K562 (cell line): ENCODE results near the gene CRAT. TPM values are rescaled to one million over a fixed set of nuclear protein-coding genes. Genes with fewer than 3 reads are reported as not detected.

ENCODE experiments used
- CHCHD3 ChIP-seq: fragments of 250-450 bp; sonication (Bioruptor Pico); IDR thresholded peaks from 2 replicates; pipeline ENCODE4 v2.1.2; 2022; ENCODE audit warnings: mild to moderate bottlenecking
- GATAD2A ChIP-seq: fragments of 450-650 bp; IDR thresholded peaks from 2 replicates; pipeline ENCODE4 v1.6.1; 2017
- MTA1 ChIP-seq: fragments of 450-650 bp; IDR thresholded peaks from 2 replicates; pipeline ENCODE4 v1.6.1; 2017; ENCODE audit warnings: borderline replicate concordance
- ZBTB17 ChIP-seq: fragments of 450-650 bp; formaldehyde crosslinking; IDR thresholded peaks from 2 replicates; pipeline ENCODE4 v1.4.0; 2020; ENCODE audit warnings: mild to moderate bottlenecking
- ZBTB40 ChIP-seq, 2 experiments: fragments of 450-650 bp in 1 of 2; sonication (generic) in 1 of 2; formaldehyde crosslinking in 1 of 2; IDR thresholded peaks; 2 replicates each; pipeline versions ENCODE4 v1.7.1 to v1.9.0; 2016 to 2022; ENCODE audit warnings: inconsistent platforms in 1 of 2, mild to moderate bottlenecking in 1 of 2, missing genetic modification reagents in 1 of 2
- ZNF274 ChIP-seq: IDR thresholded peaks from 2 replicates; pipeline ENCODE4 v1.6.1; 2011; ENCODE audit warnings: low read depth, mild to moderate bottlenecking, low read length, moderate library complexity, borderline replicate concordance
- ZZZ3 ChIP-seq: fragments of 450-650 bp; IDR thresholded peaks from 2 replicates; pipeline ENCODE4 v1.6.1; 2016; ENCODE audit warnings: antibody characterized with exemption, mild to moderate bottlenecking, moderate library complexity
- polyA plus RNA-seq, 8 experiments: library from polyadenylated mRNA; depleted of rRNA in 4 of 8; stranded (reverse) in 5 of 8; unstranded in 3 of 8; fragments of >200 nt; fragmentation: Nextera tagmentation in 2 of 8; fragmentation: Illumina TruSeq in 1 of 8; extraction: Ambion mirVana in 2 of 8; extraction: Trizol in 1 of 8; gene quantifications; 2 replicates each; pipeline versions ENCODE4 v1.2.1 to v1.2.3, GENCODE V29; 2011 to 2014; ENCODE audit warnings: inconsistent platforms in 1 of 8, missing spikeins in 1 of 8
- total RNA-seq, 7 experiments: library from RNA; depleted of rRNA in 6 of 7; stranded (reverse); fragments of >200 nt in 6 of 7; fragmentation: Illumina TruSeq in 2 of 7; extraction: Trizol in 2 of 7; gene quantifications; 2 replicates each; pipeline versions ENCODE4 v1.2.1 to v1.2.3, GENCODE V29; 2011 to 2021; ENCODE audit warnings: low replicate concordance in 1 of 7
- TF ChIP-seq, protein P1 (sequence below): fragments of 250-450 bp; sonication (Bioruptor Pico); IDR thresholded peaks from 2 replicates; pipeline ENCODE4 v1.8.0; 2022; ENCODE audit warnings: inconsistent platforms, mild to moderate bottlenecking, moderate library complexity, borderline replicate concordance
- TF ChIP-seq, protein P2 (sequence below): fragments of 450-650 bp; IDR thresholded peaks from 2 replicates; pipeline ENCODE4 v1.6.1; 2016; ENCODE audit warnings: borderline replicate concordance
- TF ChIP-seq, protein P3 (sequence below): fragments of 250-450 bp; sonication (Bioruptor Pico); IDR thresholded peaks from 2 replicates; pipeline ENCODE4 v1.5.0; 2021; ENCODE audit warnings: mild to moderate bottlenecking, moderate library complexity

CRAT gene
- total and polyA plus RNA-seq, 9 of the 15 experiments (the other 6 are each of a cell fraction or from before 2014, with no cell fraction given): 0.20 to 13.8 (median 5.4) TPM

- TF ChIP-seq, protein P1, sequence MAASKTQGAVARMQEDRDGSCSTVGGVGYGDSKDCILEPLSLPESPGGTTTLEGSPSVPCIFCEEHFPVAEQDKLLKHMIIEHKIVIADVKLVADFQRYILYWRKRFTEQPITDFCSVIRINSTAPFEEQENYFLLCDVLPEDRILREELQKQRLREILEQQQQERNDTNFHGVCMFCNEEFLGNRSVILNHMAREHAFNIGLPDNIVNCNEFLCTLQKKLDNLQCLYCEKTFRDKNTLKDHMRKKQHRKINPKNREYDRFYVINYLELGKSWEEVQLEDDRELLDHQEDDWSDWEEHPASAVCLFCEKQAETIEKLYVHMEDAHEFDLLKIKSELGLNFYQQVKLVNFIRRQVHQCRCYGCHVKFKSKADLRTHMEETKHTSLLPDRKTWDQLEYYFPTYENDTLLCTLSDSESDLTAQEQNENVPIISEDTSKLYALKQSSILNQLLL (CRISPR knock-in tag): no peak
- TF ChIP-seq CHCHD3 (CRISPR knock-in tag) (no peak), GATAD2A (no peak), ZBTB17 (CRISPR knock-in tag) (peak; percentile 79), MTA1 (no peak), ZBTB40 (IDR thresholded peaks at IDR 0.05) (peak; percentile 27; the same call in 1 of the 2 replicates), ZBTB40 (CRISPR knock-in tag; IDR thresholded peaks at IDR 0.05) (no peak), ZNF274 (no peak), ZZZ3 (no peak)
- TF ChIP-seq, protein P2, sequence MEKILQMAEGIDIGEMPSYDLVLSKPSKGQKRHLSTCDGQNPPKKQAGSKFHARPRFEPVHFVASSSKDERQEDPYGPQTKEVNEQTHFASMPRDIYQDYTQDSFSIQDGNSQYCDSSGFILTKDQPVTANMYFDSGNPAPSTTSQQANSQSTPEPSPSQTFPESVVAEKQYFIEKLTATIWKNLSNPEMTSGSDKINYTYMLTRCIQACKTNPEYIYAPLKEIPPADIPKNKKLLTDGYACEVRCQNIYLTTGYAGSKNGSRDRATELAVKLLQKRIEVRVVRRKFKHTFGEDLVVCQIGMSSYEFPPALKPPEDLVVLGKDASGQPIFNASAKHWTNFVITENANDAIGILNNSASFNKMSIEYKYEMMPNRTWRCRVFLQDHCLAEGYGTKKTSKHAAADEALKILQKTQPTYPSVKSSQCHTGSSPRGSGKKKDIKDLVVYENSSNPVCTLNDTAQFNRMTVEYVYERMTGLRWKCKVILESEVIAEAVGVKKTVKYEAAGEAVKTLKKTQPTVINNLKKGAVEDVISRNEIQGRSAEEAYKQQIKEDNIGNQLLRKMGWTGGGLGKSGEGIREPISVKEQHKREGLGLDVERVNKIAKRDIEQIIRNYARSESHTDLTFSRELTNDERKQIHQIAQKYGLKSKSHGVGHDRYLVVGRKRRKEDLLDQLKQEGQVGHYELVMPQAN: peak; percentile 93
- TF ChIP-seq, protein P3, sequence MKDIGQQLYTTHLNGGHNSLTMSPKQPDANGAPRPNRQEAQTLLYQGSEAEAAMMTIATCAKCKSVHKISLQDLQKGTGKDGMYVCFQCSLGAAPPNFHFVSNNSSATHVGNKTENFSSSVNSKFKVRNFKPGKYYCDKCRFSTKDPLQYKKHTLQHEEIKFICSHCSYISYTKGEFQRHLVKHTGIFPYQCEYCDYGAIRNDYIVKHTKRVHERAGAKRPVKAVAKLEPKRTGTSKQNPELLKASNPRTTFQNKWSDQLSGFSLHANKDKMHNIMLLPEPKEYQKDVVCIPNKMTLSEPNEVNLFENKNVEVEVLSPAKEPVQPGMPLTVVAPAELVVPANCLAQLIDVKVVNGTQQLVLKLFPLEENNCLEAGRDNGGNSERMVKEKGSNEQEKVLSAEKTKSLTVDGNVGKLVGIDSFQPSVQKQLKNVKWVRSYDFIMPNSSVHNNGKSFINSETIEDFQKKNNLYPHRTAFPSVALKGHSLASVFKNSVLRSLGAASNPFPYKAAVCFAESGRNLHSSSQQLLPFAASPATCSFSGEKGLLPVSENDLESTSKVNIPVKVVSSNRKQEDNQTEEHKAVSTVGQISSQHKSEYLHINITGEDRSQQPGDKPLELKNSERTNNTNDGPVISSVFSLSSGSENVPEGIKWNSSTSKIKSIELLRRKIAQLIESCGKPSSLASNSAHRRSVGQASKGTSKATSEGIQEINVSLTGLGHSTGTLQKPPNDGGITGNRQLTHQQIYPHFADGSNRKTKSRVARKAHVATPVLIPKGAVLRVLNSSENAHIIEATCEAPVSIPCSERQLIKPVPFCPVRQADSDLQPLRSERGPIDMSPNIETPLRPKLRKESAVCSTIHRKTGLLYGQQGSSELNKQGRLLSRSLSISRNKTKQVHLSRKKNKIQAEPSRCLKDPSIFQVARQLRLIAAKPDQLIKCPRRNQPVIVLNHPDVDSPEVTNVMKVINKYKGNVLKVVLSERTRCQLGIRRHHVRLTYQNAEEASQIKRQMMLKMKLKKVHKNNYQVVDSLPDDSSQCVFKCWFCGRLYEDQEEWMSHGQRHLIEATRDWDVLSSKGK (CRISPR knock-in tag): no peak
Measured at GRCh38 chr9:129110740-129111527, at the start of gene CRAT, which contains the start of gene PTPA (continued).
